ENCODE results near the gene C11orf42.

- TF ChIP-seq CTCF (conservative IDR thresholded peaks at IDR 0.05) (no peak), ZFX (IDR thresholded peaks at IDR 0.05) (no peak)
Measured at GRCh38 chr11:6202041-6202440, 3.3 kb upstream of the C11orf42 start.
